SKM-1 (cell line): Measurements from ENCODE around the gene DNHD1.

Source experiments
- DNase-seq: peaks from one replicate; lab custom pipeline; 2025; ENCODE audit not compliant: unreplicated experiment; lab: John Stamatoyannopoulos, UW

Gene DNHD1

GRCh38 chr11:6531267-6531752 is 34.2 kb downstream of the DNHD1 start:
- peak; percentile 31 for DNase-seq

GRCh38 chr11:6538456-6538855 is 41.4 kb downstream of the DNHD1 start:
- DNase-seq: no peak

GRCh38 chr11:6538945-6539344 is 41.9 kb downstream of the DNHD1 start:
- DNase-seq: no peak

GRCh38 chr11:6539748-6540268 is 42.7 kb downstream of the DNHD1 start:
- DNase-seq: no peak

GRCh38 chr11:6541356-6541755 is 44.3 kb downstream of the DNHD1 start:
- DNase-seq: no peak

GRCh38 chr11:6542727-6543126 is 45.6 kb downstream of the DNHD1 start:
- DNase-seq: no peak

- DNase-seq: no peak
These were observed 48.1 kb downstream of the DNHD1 start for GRCh38 chr11:6544921-6545850.

- no peak for DNase-seq
These were observed 49.0 kb downstream of the DNHD1 start for GRCh38 chr11:6545917-6546605.

- DNase-seq: no peak
These were observed 49.7 kb downstream of the DNHD1 start for GRCh38 chr11:6546735-6547134.

- DNase-seq: no peak
These were observed 50.1 kb downstream of the DNHD1 start for GRCh38 chr11:6547177-6547576.

- DNase-seq: no peak
These were observed 51.0 kb downstream of the DNHD1 start for GRCh38 chr11:6548121-6548520.

GRCh38 chr11:6548641-6549040 is 51.6 kb downstream of the DNHD1 start:
- DNase-seq: no peak

GRCh38 chr11:6553634-6554033 is 56.6 kb downstream of the DNHD1 start:
- DNase-seq: no peak

GRCh38 chr11:6554828-6555706 is 58.0 kb downstream of the DNHD1 start:
- no peak for DNase-seq

GRCh38 chr11:6556139-6556949 is 59.3 kb downstream of the DNHD1 start:
- DNase-seq: no peak

- no peak for DNase-seq
These were observed 60.0 kb downstream of the DNHD1 start for GRCh38 chr11:6557063-6557462.

GRCh38 chr11:6557761-6558674 is 60.9 kb downstream of the DNHD1 start:
- DNase-seq: no peak

- DNase-seq: no peak
These were observed 62.3 kb downstream of the DNHD1 start for GRCh38 chr11:6559369-6559768.

GRCh38 chr11:6561288-6561687 is 64.2 kb downstream of the DNHD1 start:
- DNase-seq: no peak
